HG03045 (cell line): ENCODE results near the gene SAFB2.
"Not testable (repeated sequence)": the region's sequence is repeated elsewhere in the genome, so short reads cannot be mapped to it uniquely, and the experiment has no call there.

ENCODE experiments used
- ATAC-seq: cut with Tn5 transposase; IDR thresholded peaks from one replicate; pipeline ENCODE4 v1.9.1; 2021; ENCODE audit warnings: mild to moderate bottlenecking, moderate library complexity; ENCODE audit not compliant: unreplicated experiment

SAFB2 gene

GRCh38 chr19:5608766-5609165 is 13.8 kb downstream of the SAFB2 start:
- ATAC-seq = not testable (repeated sequence)

DNA sequence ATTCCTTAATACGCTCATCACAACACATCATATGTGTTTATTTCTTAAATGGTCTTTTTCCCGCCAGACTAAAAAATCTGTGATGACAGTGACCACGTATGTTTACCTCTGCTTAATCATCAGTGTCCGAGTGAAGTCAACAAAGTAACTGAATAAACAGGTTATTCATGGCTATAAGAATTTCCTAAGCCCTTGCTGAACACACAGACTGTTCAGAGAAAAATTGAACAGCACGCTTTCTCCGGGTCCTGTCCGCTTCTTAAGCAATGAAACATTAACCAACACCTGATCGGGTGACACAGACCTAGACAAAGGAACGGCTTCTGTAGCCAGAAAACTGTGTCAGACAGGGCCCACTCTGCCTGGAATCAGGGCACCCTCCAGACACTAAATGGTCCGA is 14.3 kb downstream of the SAFB2 start:
- ATAC-seq = no peak

DNA sequence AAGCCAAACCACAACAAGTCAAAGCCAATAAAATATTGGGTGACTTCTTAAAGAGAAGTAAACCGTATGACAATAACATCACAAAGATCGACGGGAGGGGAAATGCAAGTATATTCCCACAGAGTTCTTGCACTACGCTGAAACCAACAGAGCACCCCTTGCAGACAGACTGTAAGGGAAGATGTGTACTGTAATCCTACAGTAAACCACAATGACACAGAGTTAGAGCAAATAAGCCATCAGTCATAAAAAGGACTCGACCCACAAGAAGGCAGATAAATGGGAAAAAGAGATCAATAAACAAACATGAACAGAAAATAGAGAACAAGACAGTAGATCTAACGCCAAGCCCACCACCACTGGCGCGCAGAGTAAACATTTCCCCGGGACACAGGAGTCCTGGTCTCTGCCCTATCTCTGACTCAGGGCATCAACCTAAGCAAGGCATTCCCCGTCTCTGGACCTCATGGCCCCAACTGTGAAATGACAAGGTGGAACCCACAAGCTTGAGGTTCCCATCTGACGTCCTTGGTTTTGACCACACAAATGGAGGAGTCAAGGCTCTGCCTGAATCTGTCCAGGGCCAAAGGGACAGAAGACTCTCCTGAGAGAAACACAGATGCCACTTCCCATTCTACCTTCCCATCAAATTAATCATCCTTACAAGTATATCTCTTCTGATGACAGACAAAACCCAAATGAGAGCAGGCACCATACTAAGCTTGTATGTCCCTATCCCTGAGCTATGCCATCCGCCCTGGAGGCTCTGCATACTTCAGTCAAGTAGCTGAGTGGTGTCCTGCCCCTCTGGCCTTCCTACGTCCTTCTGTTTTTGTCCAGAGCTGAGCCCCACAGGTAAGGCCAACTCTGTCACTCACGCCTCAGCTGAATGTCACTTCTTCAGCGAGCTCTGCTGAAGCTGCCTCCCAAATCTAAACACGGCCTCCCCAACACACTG is 15.0 kb downstream of the SAFB2 start:
- no peak for ATAC-seq

DNA sequence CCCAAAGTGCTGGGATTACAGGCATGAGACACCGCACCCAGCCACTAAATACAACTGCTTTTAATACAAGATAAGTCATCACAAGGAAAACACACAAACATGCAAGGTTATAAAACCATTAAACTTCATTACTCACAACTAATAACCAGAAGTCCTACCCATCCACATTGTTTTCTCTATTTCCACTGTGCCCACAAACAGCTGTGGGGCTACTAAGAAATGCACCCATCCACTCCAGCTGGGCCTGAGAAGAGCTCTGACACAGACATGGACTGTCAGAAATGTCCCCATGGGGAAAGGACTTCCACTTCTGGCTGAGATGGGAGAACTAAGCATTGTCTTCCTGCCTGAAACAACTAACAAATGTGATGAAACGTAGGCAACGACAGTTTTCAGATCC is 17.2 kb downstream of the SAFB2 start:
- ATAC-seq = no peak

GRCh38 chr19:5603626-5604025 is 18.9 kb downstream of the SAFB2 start:
- ATAC-seq = no peak

DNA sequence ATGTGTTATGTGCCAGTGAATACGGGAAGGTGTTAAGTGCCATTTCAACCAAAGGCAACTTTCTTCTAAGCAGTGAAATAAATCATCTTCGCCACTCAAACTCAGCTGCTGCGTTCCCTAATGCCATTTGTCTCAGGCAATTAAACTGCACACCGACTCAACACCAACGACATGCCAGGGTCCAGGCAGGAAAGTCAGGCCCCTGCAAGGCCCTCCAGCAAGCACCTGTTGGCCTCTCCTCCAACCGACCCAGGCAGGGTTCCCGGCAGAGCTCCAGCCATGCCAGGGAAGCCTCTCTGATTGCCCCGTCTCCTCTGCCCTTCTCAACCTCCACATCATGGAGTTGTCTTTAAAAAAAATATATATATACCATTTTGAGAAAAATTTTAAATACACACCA is 21.8 kb downstream of the SAFB2 start:
- no peak for ATAC-seq

GRCh38 chr19:5595745-5596144 is 26.8 kb downstream of the SAFB2 start:
- ATAC-seq = no peak

- ATAC-seq = no peak
Measured at GRCh38 chr19:5595129-5595528, 27.4 kb downstream of the SAFB2 start.

DNA sequence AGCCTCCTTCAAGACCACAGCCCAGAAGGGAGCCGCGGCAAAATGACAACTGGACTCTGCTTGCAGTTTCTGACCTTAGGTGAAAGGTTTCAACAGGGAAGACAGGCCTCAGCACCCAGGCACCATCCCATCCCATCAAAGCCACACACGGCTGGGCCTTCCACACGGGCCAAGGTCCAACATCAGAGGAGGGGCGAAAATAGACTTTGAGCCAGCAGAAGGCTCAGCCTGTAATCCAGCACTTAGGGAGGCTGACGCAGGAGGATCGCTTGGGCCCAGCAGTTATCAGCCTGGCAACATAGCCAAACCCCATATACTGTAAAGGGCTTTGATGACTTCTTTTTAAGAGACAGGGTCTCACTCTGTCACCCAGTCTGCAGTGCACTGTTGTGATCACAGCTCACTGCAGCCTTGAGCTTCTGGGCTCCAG is 28.0 kb downstream of the SAFB2 start:
- ATAC-seq = no peak

DNA sequence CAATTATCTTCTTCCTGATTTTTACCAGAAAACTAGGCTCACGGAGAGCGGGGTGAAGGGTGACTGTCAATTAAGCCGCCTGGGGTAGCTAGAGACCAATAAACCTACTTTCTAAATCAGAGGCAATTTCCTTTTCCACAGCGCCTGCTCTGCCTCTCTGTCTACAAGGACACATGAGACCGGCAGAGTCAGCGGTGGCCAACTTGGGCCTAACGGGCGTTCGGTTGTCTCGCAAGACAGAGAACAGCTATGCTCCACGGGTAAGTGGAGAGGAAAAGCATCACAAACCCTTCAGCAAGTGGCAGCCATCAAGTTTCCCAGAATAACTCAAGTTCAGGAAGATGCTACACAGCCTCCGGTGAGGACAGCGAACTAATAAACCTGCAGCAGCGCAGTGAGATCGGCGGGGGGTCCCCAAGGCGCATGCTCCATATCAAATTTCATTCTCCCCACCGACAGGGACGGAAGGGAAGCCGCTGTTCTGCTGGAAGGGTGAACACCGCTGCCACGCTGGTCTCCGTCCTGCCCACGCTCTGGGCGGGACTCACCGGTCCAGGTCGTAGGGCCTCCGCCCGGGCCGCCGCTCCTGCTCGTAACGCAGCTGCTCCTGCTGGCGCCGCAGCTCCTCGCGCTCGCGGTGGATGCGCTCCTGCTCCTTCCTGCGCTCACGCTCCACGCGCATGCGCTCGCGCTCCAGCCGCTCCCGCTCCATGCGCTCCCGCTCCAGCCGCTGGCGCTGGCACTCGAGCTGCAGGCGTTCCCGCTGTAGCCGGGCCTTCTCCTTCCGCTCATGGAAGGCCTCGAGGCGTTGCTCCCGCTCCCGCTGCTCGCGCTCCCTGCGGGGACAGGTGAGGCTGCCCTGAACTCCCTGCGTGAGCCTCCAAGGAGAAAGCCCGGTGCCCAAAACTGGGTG is 29.0 kb downstream of the SAFB2 start:
- ATAC-seq = no peak

GRCh38 chr19:5592531-5593342 is 29.8 kb downstream of the SAFB2 start:
- no peak for ATAC-seq

DNA sequence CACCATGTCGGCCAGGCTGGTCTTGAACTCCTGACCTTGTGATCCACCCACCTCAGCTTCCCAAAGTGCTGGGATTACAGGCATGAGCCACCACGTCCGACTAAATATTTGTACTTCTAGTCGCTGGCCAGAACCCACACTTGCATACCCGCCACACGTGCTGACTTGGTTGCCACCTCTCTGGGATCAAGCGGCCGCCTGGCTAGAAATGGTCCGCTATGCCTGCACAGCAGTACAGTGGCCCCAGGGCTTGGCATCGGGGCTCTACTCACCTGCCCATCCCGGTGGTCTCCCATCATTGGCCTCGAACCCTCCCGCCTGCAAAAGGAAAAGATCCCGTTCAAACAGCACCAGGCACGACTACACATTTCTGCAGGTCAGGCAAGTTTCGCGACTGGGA is 31.1 kb downstream of the SAFB2 start:
- ATAC-seq = no peak

- ATAC-seq = no peak
Measured at GRCh38 chr19:5590865-5591154, 31.8 kb downstream of the SAFB2 start.

- ATAC-seq = no peak
Measured at GRCh38 chr19:5590151-5590864, 32.3 kb downstream of the SAFB2 start.

GRCh38 chr19:5588906-5589676 is 33.5 kb downstream of the SAFB2 start:
- no peak for ATAC-seq

DNA sequence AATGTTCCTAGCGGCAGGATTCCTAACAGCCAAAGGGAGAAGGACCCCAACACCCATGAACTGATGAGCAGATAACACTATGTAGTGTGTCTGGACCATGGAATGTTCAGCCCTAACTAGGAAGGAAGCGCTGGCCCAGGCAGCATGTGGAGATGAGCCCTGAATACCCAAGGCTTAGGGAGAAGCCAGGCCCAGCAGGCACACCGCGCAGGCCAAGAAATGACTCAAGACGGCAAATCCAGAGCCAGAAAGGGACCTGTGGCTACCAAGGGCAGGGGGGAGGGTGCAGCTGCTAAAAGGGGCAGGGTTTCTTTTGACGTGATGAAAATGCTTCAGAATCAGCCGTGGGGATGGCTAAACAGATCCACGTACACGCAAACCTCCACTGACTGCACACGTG is 34.1 kb downstream of the SAFB2 start:
- no peak for ATAC-seq

- ATAC-seq = no peak
Measured at GRCh38 chr19:5587661-5588060, 34.9 kb downstream of the SAFB2 start.

GRCh38 chr19:5587071-5587455 is 35.5 kb downstream of the SAFB2 start:
- ATAC-seq = no peak

GRCh38 chr19:5586300-5587070 is 36.1 kb downstream of the SAFB2 start:
- ATAC-seq = no peak
